Ishikawa (cell line): ENCODE measurements around the gene RHBDD1.
A peak's percentile ranks its signal among the peaks of the same experiment; 100 is the strongest.

Experiments
- CEBPB ChIP-seq: IDR thresholded peaks from 2 replicates; pipeline ENCODE4 v1.6.1; 2012
- EGR1 ChIP-seq: IDR thresholded peaks from 2 replicates; pipeline ENCODE4 v1.6.1; 2012
- EP300 ChIP-seq: IDR thresholded peaks from 2 replicates; pipeline ENCODE4 v1.6.1; 2012; ENCODE audit warnings: borderline replicate concordance
- MAX ChIP-seq: IDR thresholded peaks from 2 replicates; pipeline ENCODE4 v1.6.1; 2012
- RAD21 ChIP-seq: IDR thresholded peaks from 2 replicates; pipeline ENCODE4 v1.6.1; 2012; ENCODE audit warnings: low read depth
- REST ChIP-seq: IDR thresholded peaks from 2 replicates; pipeline ENCODE4 v1.6.1; 2012; ENCODE audit warnings: low read depth, mild to moderate bottlenecking
- TAF1 ChIP-seq: IDR thresholded peaks from 2 replicates; pipeline ENCODE4 v1.6.1; 2012; ENCODE audit warnings: low read depth, mild to moderate bottlenecking
- TCF12 ChIP-seq: IDR thresholded peaks from 2 replicates; pipeline ENCODE4 v1.6.1; 2012; ENCODE audit warnings: low read depth
- TEAD4 ChIP-seq: IDR thresholded peaks from 2 replicates; pipeline ENCODE4 v1.6.1; 2012
- USF1 ChIP-seq: IDR thresholded peaks from 2 replicates; pipeline ENCODE4 v1.6.1; 2012

DNA sequence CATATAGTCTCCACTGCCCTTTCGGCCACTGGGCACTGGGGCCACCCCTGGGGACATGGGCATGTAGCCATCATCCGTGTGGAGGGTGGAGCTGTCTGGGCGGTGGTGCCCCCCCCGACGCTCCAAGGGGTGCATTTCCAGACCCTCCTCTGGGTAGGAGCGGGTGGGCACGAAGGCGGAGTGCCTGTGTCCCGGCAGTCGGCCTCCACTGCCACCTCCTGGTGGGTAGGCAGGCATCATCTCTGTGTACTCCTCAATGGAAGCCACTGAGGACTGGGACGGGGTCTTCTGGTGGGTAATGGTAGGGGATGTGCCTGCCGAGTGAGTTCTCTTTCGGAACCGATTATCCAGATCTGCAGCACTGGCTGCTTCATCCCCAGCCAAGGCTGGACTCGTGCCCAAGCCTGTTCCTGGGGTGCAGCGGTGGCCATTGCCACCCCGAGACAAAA lies 39.0 kb upstream of the RHBDD1 start:
- TF ChIP-seq CEBPB (no peak), TCF12 (no peak), TAF1 (no peak), USF1 (no peak), MAX (no peak), RAD21 (peak; percentile 3; the same call in 1 of the 2 replicates), EP300 (no peak), EGR1 (no peak), REST (no peak), TEAD4 (no peak)
